ENCODE data around the gene ANTXR1.

ANTXR1 gene

DNA sequence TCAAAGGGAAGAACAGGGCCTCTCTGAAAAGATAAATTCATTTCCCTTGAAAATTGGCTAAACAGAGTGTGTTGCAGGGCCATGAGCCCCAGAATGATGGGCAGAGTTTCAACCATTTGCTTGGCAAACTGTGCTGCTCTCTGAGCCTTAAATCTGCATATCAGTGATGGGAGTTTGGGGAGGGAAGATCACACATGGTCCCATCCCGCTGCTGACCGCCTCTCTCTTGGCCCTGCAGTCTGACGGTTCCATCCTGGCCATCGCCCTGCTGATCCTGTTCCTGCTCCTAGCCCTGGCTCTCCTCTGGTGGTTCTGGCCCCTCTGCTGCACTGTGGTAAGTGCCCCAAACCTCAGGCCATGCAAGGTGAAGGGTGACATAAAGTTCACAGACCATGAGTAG is 139.0 kb downstream of the ANTXR1 start:
- no peaks in the 10 kb centered on the region for H4K20me1 ChIP-seq (ENCODE audit: insufficient read depth, low read length)
- no peak for DNase-seq
- no peak overlapping the region for H2AFZ ChIP-seq (ENCODE audit: low read depth, low read length)
- TF ChIP-seq, protein P1, sequence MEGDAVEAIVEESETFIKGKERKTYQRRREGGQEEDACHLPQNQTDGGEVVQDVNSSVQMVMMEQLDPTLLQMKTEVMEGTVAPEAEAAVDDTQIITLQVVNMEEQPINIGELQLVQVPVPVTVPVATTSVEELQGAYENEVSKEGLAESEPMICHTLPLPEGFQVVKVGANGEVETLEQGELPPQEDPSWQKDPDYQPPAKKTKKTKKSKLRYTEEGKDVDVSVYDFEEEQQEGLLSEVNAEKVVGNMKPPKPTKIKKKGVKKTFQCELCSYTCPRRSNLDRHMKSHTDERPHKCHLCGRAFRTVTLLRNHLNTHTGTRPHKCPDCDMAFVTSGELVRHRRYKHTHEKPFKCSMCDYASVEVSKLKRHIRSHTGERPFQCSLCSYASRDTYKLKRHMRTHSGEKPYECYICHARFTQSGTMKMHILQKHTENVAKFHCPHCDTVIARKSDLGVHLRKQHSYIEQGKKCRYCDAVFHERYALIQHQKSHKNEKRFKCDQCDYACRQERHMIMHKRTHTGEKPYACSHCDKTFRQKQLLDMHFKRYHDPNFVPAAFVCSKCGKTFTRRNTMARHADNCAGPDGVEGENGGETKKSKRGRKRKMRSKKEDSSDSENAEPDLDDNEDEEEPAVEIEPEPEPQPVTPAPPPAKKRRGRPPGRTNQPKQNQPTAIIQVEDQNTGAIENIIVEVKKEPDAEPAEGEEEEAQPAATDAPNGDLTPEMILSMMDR (IDR thresholded peaks at IDR 0.05; ENCODE audit: borderline replicate concordance, extremely low read depth, low read length, poor library complexity, severe bottlenecking): no peak
- no peak for TF ChIP-seq EZH2 (IDR thresholded peaks at IDR 0.05; ENCODE audit: borderline replicate concordance, low read depth, low read length, severe bottlenecking)
- H3K4me1 ChIP-seq (ENCODE audit: insufficient read depth, low read length): no peaks in the 10 kb centered on the region
- no peaks in the 10 kb centered on the region for H3K79me2 ChIP-seq (ENCODE audit: insufficient read depth, low read length)
- H3K9ac ChIP-seq (ENCODE audit: low read depth, low read length): no peak overlapping the region
- no peak overlapping the region for H3K27ac ChIP-seq (ENCODE audit: low read length)
- no peaks in the 10 kb centered on the region for H3K9me3 ChIP-seq (ENCODE audit: insufficient read depth, low read length, severe bottlenecking)
- no peak overlapping the region for H3K4me2 ChIP-seq (ENCODE audit: insufficient read depth, low read length)
- ATAC-seq (ENCODE audit: insufficient read depth, low read depth): no peak
- H3K36me3 ChIP-seq (ENCODE audit: insufficient read depth, low read length): peaks cover 29% of the 10 kb centered on the region
- no peaks in the 10 kb centered on the region for H3K27me3 ChIP-seq (ENCODE audit: insufficient read depth, low read length, poor library complexity)
- H3K4me3 ChIP-seq (ENCODE audit: low read depth in 1 of 2, low read length in 2 of 2): no peak overlapping the region

DNA sequence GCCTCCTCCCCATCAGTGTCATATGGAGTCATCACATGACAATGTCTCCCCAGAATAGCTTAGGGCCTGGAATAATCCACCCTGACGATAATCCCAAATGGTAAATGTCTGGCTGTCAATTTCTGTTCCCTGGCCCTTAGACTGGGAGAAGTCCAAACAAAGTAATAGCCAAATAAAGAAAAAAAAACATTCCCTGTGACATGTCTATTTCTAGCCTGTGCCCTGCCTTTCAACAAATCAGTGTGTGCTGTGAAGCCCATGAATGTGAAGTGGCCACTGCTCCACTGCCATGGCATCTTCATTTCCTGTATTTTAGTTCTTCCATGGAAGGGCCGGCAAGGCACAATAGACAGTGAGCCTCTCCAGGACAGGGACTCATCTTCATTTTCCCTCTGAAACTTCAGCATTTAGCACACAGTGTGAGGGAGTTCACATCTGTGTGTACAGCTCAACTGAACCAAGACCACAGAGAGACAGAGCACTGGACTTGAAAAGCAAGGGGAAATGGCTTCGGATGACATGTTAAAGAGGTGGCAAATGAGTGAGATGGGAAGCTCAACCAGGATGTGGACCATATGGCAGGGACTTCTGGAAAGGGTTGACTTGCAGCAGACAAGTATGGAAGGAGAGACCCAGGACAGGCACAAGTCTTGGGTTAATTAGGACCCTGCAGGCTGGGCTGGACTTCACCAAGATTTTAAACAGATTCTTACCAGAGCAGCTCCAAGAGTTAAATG is 140.0 kb downstream of the ANTXR1 start:
- peaks cover 29% of the 10 kb centered on the region for H3K36me3 ChIP-seq (ENCODE audit: insufficient read depth, low read length)
- no peaks in the 10 kb centered on the region for H3K27me3 ChIP-seq (ENCODE audit: insufficient read depth, low read length, poor library complexity)
- ATAC-seq (ENCODE audit: insufficient read depth, low read depth): no peak
- H2AFZ ChIP-seq (ENCODE audit: low read depth, low read length): no peak overlapping the region
- H3K79me2 ChIP-seq (ENCODE audit: insufficient read depth, low read length): no peaks in the 10 kb centered on the region
- H3K9ac ChIP-seq (ENCODE audit: low read depth, low read length): no peak overlapping the region
- DNase-seq: no peak
- no peaks in the 10 kb centered on the region for H3K9me3 ChIP-seq (ENCODE audit: insufficient read depth, low read length, severe bottlenecking)
- no peak for TF ChIP-seq EZH2 (IDR thresholded peaks at IDR 0.05; ENCODE audit: borderline replicate concordance, low read depth, low read length, severe bottlenecking)
- TF ChIP-seq, protein P1 (IDR thresholded peaks at IDR 0.05; ENCODE audit: borderline replicate concordance, extremely low read depth, low read length, poor library complexity, severe bottlenecking): no peak
- H3K27ac ChIP-seq (ENCODE audit: low read length): no peak overlapping the region
- no peaks in the 10 kb centered on the region for H4K20me1 ChIP-seq (ENCODE audit: insufficient read depth, low read length)
- H3K4me2 ChIP-seq (ENCODE audit: insufficient read depth, low read length): no peak overlapping the region
- H3K4me3 ChIP-seq (ENCODE audit: low read depth in 1 of 2, low read length in 2 of 2): no peak overlapping the region
- H3K4me1 ChIP-seq (ENCODE audit: insufficient read depth, low read length): no peaks in the 10 kb centered on the region

DNA sequence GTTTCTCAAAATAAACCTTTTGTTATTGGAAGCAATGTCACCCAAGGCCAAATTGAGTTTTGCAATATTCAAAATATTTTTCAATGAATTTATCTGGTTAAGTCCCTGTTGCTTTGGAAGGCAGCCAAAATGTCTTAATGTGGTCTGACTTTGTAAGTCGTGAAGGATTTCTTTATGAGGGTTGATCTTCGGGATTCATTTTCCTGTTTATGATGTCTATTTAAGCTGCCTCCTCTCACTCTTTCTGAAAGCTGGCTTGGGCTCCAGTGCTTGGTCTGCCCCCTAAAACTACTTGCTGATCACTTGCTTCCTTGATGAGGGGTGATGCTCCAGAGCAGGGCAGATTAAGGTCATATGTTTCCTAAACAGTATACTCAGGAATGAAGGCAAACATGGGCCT is 141.1 kb downstream of the ANTXR1 start:
- TF ChIP-seq, protein P1 (IDR thresholded peaks at IDR 0.05; ENCODE audit: borderline replicate concordance, extremely low read depth, low read length, poor library complexity, severe bottlenecking): no peak
- TF ChIP-seq EZH2 (IDR thresholded peaks at IDR 0.05; ENCODE audit: borderline replicate concordance, low read depth, low read length, severe bottlenecking): no peak
- no peak overlapping the region for H3K27ac ChIP-seq (ENCODE audit: low read length)
- no peaks in the 10 kb centered on the region for H3K79me2 ChIP-seq (ENCODE audit: insufficient read depth, low read length)
- no peak overlapping the region for H3K4me2 ChIP-seq (ENCODE audit: insufficient read depth, low read length)
- no peak overlapping the region for H2AFZ ChIP-seq (ENCODE audit: low read depth, low read length)
- H4K20me1 ChIP-seq (ENCODE audit: insufficient read depth, low read length): no peaks in the 10 kb centered on the region
- no peaks in the 10 kb centered on the region for H3K27me3 ChIP-seq (ENCODE audit: insufficient read depth, low read length, poor library complexity)
- peaks cover 29% of the 10 kb centered on the region for H3K36me3 ChIP-seq (ENCODE audit: insufficient read depth, low read length)
- H3K4me1 ChIP-seq (ENCODE audit: insufficient read depth, low read length): no peaks in the 10 kb centered on the region
- ATAC-seq (ENCODE audit: insufficient read depth, low read depth): no peak
- H3K9ac ChIP-seq (ENCODE audit: low read depth, low read length): no peak overlapping the region
- no peaks in the 10 kb centered on the region for H3K9me3 ChIP-seq (ENCODE audit: insufficient read depth, low read length, severe bottlenecking)
- no peak for DNase-seq
- no peak overlapping the region for H3K4me3 ChIP-seq (ENCODE audit: low read depth in 1 of 2, low read length in 2 of 2)

All from DND-41 (cell line).